H1 (cell line): ENCODE measurements around the gene SKAP1.

Experiments used
- BRCA1 ChIP-seq: IDR thresholded peaks from 2 replicates; pipeline ENCODE4 v1.6.1; 2012; ENCODE audit warnings: low read depth, low read length, improper control_type of control experiment
- CBX8 ChIP-seq: fragments of 300-800, 300-1000 bp; sonication (generic); IDR thresholded peaks from 2 replicates; pipeline ENCODE4 v1.7.1; 2016; ENCODE audit warnings: low read depth, low read length, borderline replicate concordance
- CEBPB ChIP-seq: IDR thresholded peaks from 2 replicates; pipeline ENCODE4 v1.6.1; 2012; ENCODE audit warnings: low read depth, low read length
- EP300 ChIP-seq, 2 experiments: IDR thresholded peaks; 1 replicate in 1 of 2; 2 replicates in 1 of 2; pipeline ENCODE4 v1.6.1; 2011 to 2012; ENCODE audit warnings: low read depth in 2 of 2, low read length in 2 of 2, mild to moderate bottlenecking in 2 of 2, borderline replicate concordance in 1 of 2, inconsistent platforms in 1 of 2, moderate library complexity in 1 of 2
- EZH2 ChIP-seq: fragments of 200-600 bp; sonication (generic); IDR thresholded peaks from 2 replicates; pipeline ENCODE4 v1.7.1; 2012; ENCODE audit warnings: low read depth, mild to moderate bottlenecking, moderate library complexity, low read length, inconsistent platforms; ENCODE audit not compliant: severe bottlenecking
- KDM1A ChIP-seq: fragments of 200-600, 300-600 bp; sonication (generic); IDR thresholded peaks from 2 replicates; pipeline ENCODE4 v1.7.1; 2016; ENCODE audit warnings: mild to moderate bottlenecking, low read length, borderline replicate concordance
- POLR2A ChIP-seq, 2 experiments: IDR thresholded peaks; 1 replicate in 1 of 2; 2 replicates in 1 of 2; pipeline ENCODE4 v1.6.1; 2011; ENCODE audit warnings: low read depth in 2 of 2, low read length in 2 of 2, mild to moderate bottlenecking in 2 of 2; ENCODE audit errors: control extremely low read depth in 1 of 2
- POLR2AphosphoS5 ChIP-seq: IDR thresholded peaks from 2 replicates; pipeline ENCODE4 v1.6.1; 2011; ENCODE audit warnings: low read depth, low read length
- RBBP5 ChIP-seq: IDR thresholded peaks from 2 replicates; pipeline ENCODE4 v1.7.1; 2012; ENCODE audit warnings: low read depth, mild to moderate bottlenecking, inconsistent platforms, low read length, moderate library complexity, borderline replicate concordance
- ZNF274 ChIP-seq: IDR thresholded peaks from 2 replicates; pipeline ENCODE4 v1.7.0; 2012; ENCODE audit warnings: low read length, borderline replicate concordance; ENCODE audit errors: extremely low read depth
- TF ChIP-seq, protein P1 (sequence below), 3 experiments: IDR thresholded peaks; 1 replicate in 2 of 3; 2 replicates in 1 of 3; pipeline versions ENCODE4 v1.5.1 to v1.6.1; 2011; ENCODE audit warnings: low read length in 3 of 3, mild to moderate bottlenecking in 3 of 3, inconsistent platforms in 2 of 3, low read depth in 1 of 3, moderate library complexity in 1 of 3; ENCODE audit not compliant: insufficient read depth in 1 of 3; ENCODE audit errors: control extremely low read depth in 1 of 3

DNA sequence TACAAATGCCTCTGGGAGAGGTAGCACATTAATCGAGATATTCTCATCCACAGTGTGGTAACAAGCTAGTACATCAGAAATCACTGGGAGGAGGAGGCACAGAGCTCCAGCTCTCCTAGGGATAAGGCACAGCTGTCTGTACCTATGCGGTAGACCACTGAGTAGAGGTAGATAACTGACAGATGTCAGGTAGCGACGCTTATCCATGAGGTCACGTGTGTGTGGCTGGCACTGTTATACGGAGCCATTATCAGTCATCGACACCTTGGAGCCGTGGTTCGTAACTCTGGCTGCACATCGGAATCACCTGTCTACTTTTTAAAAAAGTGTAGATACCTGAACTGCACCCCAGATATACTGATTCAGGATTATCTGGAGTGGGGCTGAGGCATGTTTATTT is 220.0 kb downstream of the SKAP1 start:
- TF ChIP-seq POLR2A (IDR thresholded peaks at IDR 0.05; ENCODE audit: control extremely low read depth in 1 of 2, low read depth in 2 of 2, low read length in 2 of 2) (no peak), EZH2 (no peak), RBBP5 (no peak), KDM1A (no peak), CBX8 (no peak), ZNF274 (no peak), POLR2AphosphoS5 (no peak), EP300 (IDR thresholded peaks at IDR 0.05; ENCODE audit: borderline replicate concordance in 1 of 2, low read depth in 2 of 2, low read length in 2 of 2) (no peak), BRCA1 (no peak), CEBPB (no peak)
- TF ChIP-seq, protein P1, sequence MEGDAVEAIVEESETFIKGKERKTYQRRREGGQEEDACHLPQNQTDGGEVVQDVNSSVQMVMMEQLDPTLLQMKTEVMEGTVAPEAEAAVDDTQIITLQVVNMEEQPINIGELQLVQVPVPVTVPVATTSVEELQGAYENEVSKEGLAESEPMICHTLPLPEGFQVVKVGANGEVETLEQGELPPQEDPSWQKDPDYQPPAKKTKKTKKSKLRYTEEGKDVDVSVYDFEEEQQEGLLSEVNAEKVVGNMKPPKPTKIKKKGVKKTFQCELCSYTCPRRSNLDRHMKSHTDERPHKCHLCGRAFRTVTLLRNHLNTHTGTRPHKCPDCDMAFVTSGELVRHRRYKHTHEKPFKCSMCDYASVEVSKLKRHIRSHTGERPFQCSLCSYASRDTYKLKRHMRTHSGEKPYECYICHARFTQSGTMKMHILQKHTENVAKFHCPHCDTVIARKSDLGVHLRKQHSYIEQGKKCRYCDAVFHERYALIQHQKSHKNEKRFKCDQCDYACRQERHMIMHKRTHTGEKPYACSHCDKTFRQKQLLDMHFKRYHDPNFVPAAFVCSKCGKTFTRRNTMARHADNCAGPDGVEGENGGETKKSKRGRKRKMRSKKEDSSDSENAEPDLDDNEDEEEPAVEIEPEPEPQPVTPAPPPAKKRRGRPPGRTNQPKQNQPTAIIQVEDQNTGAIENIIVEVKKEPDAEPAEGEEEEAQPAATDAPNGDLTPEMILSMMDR (IDR thresholded peaks at IDR 0.05; ENCODE audit: control extremely low read depth in 1 of 3, insufficient read depth in 1 of 3, low read depth in 1 of 3, low read length in 3 of 3) = no peak
